NB4 (cell line): Measurements from ENCODE around the gene PCGF3.

Experiments
- POLR2A ChIP-seq: IDR thresholded peaks from 2 replicates; pipeline ENCODE4 v1.6.1; 2011; ENCODE audit warnings: mild to moderate bottlenecking; ENCODE audit not compliant: insufficient read length; ENCODE audit errors: extremely low read depth
- TF ChIP-seq, protein P1 (sequence below): IDR thresholded peaks from one replicate; pipeline ENCODE4 v1.5.1; 2012; ENCODE audit warnings: low read depth, low read length

DNA sequence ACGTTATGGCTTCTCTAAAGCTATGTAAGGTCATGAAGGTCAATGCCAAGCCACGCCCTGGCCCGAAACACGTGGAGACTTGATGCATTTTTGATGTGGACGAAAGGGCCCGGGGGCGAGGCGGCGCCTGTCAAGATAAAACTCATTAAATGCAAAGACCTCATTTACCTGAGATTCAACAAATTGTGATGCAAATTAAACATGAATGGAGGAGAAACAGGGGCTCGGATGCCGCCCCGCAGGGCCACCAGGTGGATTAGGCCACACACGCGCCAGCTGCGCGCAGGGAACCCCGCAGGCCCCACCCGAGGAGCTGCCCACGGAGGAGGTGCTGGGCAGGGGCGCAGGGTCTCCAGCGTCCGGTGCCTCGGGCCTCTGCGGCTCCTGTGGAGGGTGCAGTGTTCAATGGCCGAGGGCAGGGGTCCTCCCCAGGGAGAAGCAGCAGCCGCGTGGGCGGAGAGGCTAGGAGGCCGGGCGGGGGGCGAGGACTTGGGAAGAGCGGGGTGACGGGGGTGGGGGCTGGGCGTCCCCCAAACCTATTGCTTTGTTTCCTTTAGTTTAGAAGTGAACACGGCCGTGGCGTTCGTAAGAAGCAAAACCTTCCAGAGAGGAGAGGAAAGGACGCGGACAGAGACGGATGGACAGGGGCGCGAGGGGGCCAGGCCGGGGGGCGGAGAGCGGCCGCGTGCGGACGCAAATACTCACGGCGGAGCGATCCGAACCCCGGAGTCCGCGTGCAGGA, 79.9 kb downstream of the PCGF3 start:
- TF ChIP-seq, protein P1, sequence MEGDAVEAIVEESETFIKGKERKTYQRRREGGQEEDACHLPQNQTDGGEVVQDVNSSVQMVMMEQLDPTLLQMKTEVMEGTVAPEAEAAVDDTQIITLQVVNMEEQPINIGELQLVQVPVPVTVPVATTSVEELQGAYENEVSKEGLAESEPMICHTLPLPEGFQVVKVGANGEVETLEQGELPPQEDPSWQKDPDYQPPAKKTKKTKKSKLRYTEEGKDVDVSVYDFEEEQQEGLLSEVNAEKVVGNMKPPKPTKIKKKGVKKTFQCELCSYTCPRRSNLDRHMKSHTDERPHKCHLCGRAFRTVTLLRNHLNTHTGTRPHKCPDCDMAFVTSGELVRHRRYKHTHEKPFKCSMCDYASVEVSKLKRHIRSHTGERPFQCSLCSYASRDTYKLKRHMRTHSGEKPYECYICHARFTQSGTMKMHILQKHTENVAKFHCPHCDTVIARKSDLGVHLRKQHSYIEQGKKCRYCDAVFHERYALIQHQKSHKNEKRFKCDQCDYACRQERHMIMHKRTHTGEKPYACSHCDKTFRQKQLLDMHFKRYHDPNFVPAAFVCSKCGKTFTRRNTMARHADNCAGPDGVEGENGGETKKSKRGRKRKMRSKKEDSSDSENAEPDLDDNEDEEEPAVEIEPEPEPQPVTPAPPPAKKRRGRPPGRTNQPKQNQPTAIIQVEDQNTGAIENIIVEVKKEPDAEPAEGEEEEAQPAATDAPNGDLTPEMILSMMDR: no peak
- TF ChIP-seq POLR2A: no peak
